GM19193 (cell line): ENCODE measurements around the gene MGAT3.

Source experiments
- POLR2A ChIP-seq: IDR thresholded peaks from 4 replicates; pipeline ENCODE4 v1.6.1; 2011; ENCODE audit not compliant: insufficient read depth, insufficient read length; ENCODE audit errors: extremely low read depth

The MGAT3 gene

GRCh38 chr22:39458444-39459083 lies 1.8 kb downstream of the MGAT3 start:
- no peak for TF ChIP-seq POLR2A

- TF ChIP-seq POLR2A: no peak
Observed at GRCh38 chr22:39459681-39460080, 2.9 kb downstream of the MGAT3 start.

GRCh38 chr22:39462443-39463221 lies 5.8 kb downstream of the MGAT3 start:
- no peak for TF ChIP-seq POLR2A

- no peak for TF ChIP-seq POLR2A
Observed at GRCh38 chr22:39463277-39463676, 6.5 kb downstream of the MGAT3 start.

- no peak for TF ChIP-seq POLR2A
Observed at GRCh38 chr22:39463931-39464390, 7.1 kb downstream of the MGAT3 start.

GRCh38 chr22:39466228-39467006 lies 9.6 kb downstream of the MGAT3 start:
- TF ChIP-seq POLR2A: no peak

- TF ChIP-seq POLR2A: no peak
Observed at GRCh38 chr22:39467390-39467895, 10.6 kb downstream of the MGAT3 start.

- no peak for TF ChIP-seq POLR2A
Observed at GRCh38 chr22:39468487-39469325, 11.9 kb downstream of the MGAT3 start.

GRCh38 chr22:39469326-39469680 lies 12.5 kb downstream of the MGAT3 start:
- TF ChIP-seq POLR2A: no peak

- TF ChIP-seq POLR2A: no peak
Observed at GRCh38 chr22:39469681-39470450, 13.1 kb downstream of the MGAT3 start.

- TF ChIP-seq POLR2A: no peak
Observed at GRCh38 chr22:39470451-39471291, 13.9 kb downstream of the MGAT3 start.

GRCh38 chr22:39471381-39472141 lies 14.7 kb downstream of the MGAT3 start:
- TF ChIP-seq POLR2A: no peak
